ENCODE measurements around the gene SMDT1.
A peak's percentile ranks its signal among the peaks of the same experiment; 100 is the strongest.

The SMDT1 gene

DNA sequence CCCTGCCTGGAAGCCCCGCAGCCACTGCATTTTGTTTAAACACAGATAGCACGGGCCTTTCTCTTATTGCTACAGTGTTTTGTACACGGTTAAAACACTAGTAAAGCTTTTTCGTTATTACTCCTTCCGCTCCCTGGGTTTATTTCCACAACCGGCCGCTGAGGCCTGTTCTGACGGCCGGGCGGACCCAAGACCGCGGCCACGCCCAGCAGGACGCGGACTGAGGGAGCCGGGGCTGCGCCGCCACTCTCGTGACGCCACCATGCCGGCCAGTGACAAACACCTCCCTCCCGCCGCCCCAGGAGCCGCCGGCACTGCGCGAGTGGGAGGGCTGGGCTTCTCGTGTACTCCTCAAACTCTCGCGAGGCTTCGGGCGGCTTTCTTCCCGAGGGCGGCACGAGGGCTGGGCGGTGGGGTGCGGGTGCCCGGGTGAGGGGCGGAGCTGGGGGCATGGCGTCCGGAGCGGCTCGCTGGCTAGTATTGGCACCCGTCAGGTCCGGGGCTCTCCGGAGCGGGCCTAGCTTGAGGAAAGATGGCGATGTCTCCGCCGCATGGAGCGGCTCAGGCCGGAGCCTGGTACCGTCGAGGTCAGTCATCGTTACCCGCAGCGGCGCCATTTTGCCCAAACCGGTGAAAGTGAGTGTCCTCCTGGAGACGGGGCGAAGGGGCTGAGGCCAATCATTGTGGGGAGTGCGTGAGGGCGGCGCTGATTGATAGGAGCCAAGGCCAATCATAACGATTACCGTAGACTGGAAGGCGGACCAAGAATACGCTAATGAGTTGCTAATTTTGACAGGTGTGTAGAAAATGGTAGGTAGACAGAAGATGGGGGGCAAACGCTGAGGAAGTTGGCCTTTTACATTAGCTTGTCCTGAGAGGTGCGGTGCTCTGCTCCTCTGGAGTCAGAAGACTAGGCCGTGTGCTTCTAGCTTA lies at the start of gene SMDT1:
Gene SMDT1, plus strand, starts transcription at position 382 of the 933 bp plus-strand sequence. Its CDS starts 69 bp downstream, at position 451.
- DNase-seq = peak; percentile 96

DNA sequence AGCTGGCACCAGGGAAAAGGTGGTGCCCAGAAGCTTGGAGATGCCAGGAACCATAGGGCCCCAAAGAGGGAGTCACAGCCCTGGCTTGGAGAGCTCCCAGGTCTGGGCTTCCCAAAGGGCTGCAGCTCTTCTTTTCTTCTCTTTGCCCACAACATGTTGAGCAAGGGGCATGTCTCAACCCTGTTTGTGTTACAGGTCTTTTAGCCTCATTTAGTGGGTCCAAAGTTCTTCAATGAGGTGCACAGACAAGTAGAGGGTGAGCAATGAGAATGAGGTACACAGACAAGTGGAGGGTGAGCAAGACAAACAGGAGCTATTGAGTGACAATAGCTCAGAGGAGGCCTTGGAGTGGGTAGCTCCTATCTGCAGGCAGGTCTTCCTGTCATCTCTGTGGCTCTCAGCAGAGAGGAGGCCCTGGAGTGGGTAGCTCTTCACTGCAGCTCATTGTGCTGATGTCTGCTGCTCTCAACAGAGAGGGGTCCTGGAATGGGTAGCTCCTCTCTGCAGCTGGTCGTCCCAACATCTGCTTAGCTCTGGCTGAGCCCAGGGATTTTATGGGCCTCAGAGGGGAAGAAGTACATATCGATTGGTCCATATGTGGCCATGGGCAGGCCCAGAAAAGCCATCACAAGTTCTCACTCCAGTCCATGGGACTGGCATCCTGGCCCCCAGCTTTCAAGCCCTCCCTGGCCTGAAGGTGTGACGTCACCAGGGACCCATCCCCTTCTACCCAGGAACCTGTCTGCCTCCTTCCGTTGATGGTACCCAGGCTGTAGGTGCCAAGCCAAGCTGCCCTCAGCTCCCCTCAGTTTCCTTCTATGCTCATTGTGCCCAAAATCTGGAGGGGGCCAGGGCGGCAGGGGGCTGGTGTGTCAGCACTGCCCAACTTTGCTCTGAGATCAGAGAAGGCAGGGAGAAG lies 46.0 kb upstream of the SMDT1 start:
- no peak for DNase-seq

DNA sequence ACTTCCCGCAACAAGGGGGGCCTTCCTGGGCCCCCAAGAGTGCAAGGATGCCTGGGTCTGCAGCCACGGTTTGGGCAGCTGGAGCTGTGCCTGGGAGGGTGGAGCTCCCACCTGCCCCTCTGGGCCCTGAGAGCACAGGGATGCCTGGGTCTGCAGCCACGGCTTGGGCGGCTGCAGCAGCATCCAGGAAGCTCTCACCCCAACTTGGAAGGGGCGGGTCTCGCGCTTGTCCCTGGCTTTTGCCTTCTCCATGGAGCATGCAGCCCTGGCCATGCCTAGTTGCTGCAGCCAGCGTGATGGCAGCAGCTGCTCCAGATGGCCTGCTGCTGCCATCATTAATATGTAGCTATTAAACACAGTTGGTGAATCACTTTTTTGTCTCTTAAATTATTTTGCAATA lies 44.2 kb upstream of the SMDT1 start:
- no peak for DNase-seq

- no peak for DNase-seq
Observed at GRCh38 chr22:42039271-42039670, 40.2 kb upstream of the SMDT1 start.

GRCh38 chr22:42041784-42042183 lies 37.7 kb upstream of the SMDT1 start:
- DNase-seq = no peak

GRCh38 chr22:42050641-42051180 lies 28.8 kb upstream of the SMDT1 start:
- DNase-seq = no peak

DNA sequence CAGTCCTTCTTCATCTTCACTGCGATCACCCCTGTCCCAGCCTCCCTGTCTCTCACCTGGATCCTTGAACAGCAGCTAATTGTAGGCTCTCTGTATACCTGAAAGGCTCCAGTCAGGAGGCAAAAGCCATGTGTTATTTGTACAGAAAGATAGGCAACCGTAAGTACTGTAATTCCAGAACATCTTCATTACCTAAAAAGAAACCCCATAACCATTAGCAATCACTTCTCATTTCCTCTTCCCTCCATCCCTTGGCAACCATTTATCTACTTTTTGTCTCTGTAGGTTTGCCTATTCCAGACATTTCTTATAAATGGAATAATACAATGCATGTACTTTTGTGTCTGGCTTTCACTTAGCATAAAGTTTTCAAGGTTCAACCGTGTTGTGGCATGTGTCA lies 26.7 kb upstream of the SMDT1 start:
- no peak for DNase-seq

- DNase-seq = no peak
Observed at GRCh38 chr22:42056757-42057511, 22.6 kb upstream of the SMDT1 start.

DNA sequence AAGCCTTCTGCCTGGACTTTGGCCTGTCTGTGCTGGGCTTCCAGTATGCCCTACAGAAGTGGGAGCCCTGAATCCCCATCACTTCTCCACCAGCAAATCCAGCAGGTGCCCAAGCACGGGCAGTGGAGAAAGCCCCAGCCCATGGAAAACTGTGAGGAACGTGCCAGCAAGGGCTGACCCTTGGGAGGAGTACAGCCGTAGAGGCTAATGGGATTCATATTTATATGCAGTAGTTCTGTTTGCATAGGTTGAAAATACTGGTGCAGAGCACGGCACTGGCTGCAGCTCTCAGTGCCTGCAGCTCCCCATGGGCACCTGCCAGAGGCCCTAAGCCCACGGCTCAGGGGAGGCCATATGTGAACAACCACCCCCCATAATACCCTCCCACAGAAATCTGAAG lies 19.0 kb upstream of the SMDT1 start:
- DNase-seq = no peak

DNA sequence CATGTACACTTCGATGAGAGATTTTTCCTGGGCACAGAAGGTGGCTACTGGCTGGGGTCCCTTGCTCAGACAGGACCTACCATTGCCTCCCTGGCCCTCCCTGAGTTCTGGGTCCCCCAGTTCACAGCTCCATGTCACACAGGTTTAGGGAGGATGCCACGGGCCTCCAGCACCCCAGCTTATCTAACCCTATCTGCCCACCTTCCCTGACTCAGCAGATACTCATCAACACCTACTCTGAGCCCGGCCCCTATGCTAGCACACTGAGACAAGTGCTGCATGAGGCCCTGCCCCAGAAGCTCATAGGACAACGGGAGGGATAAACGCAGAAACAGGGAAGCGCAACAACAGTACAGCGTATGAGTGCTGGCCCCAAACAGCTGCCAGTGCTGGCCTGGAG lies 18.5 kb upstream of the SMDT1 start:
- DNase-seq = no peak

GRCh38 chr22:42062506-42063170 lies 16.9 kb upstream of the SMDT1 start:
- DNase-seq = no peak

- no peak for DNase-seq
Observed at GRCh38 chr22:42064629-42065028, 14.9 kb upstream of the SMDT1 start.

GRCh38 chr22:42065438-42066125 lies 13.9 kb upstream of the SMDT1 start:
- no peak for DNase-seq

GRCh38 chr22:42066126-42066761 lies 13.3 kb upstream of the SMDT1 start:
- no peak for DNase-seq

DNA sequence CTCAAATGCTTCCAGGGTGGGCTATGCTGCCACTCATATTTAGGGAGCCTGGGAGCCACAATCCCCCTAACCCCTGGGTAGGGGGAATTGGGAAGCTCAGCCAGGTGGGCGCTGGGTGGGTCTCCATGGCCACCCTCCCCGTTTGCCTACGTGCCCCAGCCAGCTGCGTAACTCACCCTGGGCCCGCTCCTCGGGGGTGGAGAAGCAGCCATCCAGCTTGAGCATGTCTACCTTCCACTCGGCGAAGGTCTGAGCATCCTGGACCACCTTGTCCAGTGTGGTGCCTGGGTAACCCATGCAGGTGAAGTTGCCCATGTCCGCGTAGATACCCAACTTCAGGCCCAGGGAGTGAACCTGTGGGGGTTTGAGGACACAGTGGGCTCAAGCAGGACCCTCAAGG lies 12.6 kb upstream of the SMDT1 start:
- DNase-seq = no peak

DNA sequence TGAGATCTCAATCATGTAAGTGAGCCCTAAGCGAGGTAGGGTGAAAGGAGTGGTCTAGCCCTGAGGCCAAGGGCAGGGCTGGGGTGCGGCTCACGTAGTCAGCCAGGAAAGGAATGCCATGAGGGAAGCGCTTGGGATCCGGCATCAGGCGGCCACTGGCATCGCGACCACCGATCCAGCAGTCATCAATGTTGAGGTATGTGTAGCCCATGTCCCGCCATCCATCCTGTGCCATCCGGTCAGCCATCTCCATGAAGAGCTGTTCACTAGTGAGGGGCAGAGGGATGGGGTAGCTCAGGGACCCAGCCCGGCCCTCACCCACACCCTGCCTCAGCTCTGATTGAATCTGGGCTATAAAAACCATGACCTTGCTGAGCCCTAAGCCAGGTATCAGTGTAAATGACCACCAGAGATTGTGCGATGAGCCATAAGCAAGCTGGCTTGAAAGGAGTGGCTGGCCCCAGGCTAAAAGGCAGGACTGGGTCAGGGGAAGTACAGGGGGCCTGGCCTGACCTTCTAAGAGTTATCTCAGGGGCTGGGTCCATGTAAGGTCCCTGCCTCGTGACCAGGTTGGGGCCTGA lies 11.7 kb upstream of the SMDT1 start:
- no peak for DNase-seq

- DNase-seq = no peak
Observed at GRCh38 chr22:42068291-42068690, 11.2 kb upstream of the SMDT1 start.

GRCh38 chr22:42069801-42070516 lies 9.5 kb upstream of the SMDT1 start:
- DNase-seq = no peak

- peak; percentile 83 for DNase-seq
Observed at GRCh38 chr22:42070517-42071422, 8.7 kb upstream of the SMDT1 start, which contains the start of gene NAGA. Gene NAGA, minus strand, starts transcription at chr22:42070812. Its CDS starts 515 bp downstream, at chr22:42070297.
